HEK293 (cell line): ENCODE measurements around the gene NEGR1.

ENCODE experiments used
- CTCF ChIA-PET: fragments of 350-600 bp; formaldehyde crosslinking; extraction: SDS; loops from one replicate; lab custom pipeline; 2021; ENCODE audit warnings: antibody characterized with exemption; lab: Yijun Ruan, JAX
- POLR2A ChIA-PET: fragments of 300-600 bp; formaldehyde crosslinking; extraction: SDS; loops from one replicate; lab custom pipeline; 2020; ENCODE audit warnings: antibody characterized with exemption, inconsistent platforms; lab: Yijun Ruan, JAX
- H3K27ac ChIP-seq: fragments of 200-500 bp; sonication (Bioruptor generic); 2 replicates; pipeline ENCODE4 v1.5.1; 2014; ENCODE audit warnings: low read depth, low read length, control low read depth, inconsistent platforms; ENCODE audit errors: extremely low read depth
- H3K36me3 ChIP-seq, 2 experiments: fragments of 200-500 bp in 1 of 2; sonication (Bioruptor generic) in 1 of 2; 1 replicate in 1 of 2; 2 replicates in 1 of 2; pipeline ENCODE4 v1.5.1; 2014 to 2017; ENCODE audit warnings: inconsistent platforms in 2 of 2, low read length in 2 of 2; ENCODE audit not compliant: control insufficient read depth in 2 of 2, insufficient read depth in 1 of 2
- H3K4me1 ChIP-seq: fragments of 200-500 bp; sonication (Bioruptor generic); 2 replicates; pipeline ENCODE4 v1.5.1; 2014; ENCODE audit warnings: mild to moderate bottlenecking, low read length, inconsistent platforms; ENCODE audit not compliant: control insufficient read depth, insufficient read depth
- H3K4me3 ChIP-seq: 2 replicates; pipeline ENCODE4 v1.5.1; 2011; ENCODE audit warnings: low read depth, mild to moderate bottlenecking, control low read depth, low read length, moderate library complexity
- H3K9me3 ChIP-seq: fragments of 200-500 bp; sonication (Bioruptor generic); 2 replicates; pipeline ENCODE4 v1.5.1; 2014; ENCODE audit warnings: low read depth, low read length, inconsistent platforms; ENCODE audit not compliant: control insufficient read depth, insufficient read depth
- MEIS1 ChIP-seq: sonication (generic); formaldehyde crosslinking; IDR thresholded peaks from 2 replicates; pipeline ENCODE4 v1.8.1; 2022; ENCODE audit warnings: missing genetic modification reagents, mild to moderate bottlenecking, borderline replicate concordance
- PATZ1 ChIP-seq: fragments of 450-650 bp; formaldehyde crosslinking; IDR thresholded peaks from 2 replicates; pipeline ENCODE4 v1.5.1; 2016; ENCODE audit warnings: missing biosample characterization, missing genetic modification characterization
- PBX3 ChIP-seq: sonication (generic); formaldehyde crosslinking; IDR thresholded peaks from 2 replicates; pipeline ENCODE4 v1.8.1; 2022; ENCODE audit warnings: mild to moderate bottlenecking, moderate library complexity, missing genetic modification reagents
- TRIM28 ChIP-seq: IDR thresholded peaks from 2 replicates; pipeline ENCODE4 v1.6.1; 2011; ENCODE audit warnings: low read length, control low read depth, borderline replicate concordance
- ZBTB11 ChIP-seq: fragments of 450-650 bp; formaldehyde crosslinking; conservative IDR thresholded peaks from 2 replicates; pipeline ENCODE4 v1.5.1; 2016; ENCODE audit warnings: low read depth, missing biosample characterization, missing genetic modification characterization
- ZBTB49 ChIP-seq: fragments of 450-650 bp; formaldehyde crosslinking; IDR thresholded peaks from 2 replicates; pipeline ENCODE4 v1.5.1; 2016; ENCODE audit warnings: missing biosample characterization, missing genetic modification characterization, low read depth
- ZBTB8A ChIP-seq: fragments of 450-650 bp; formaldehyde crosslinking; IDR thresholded peaks from 2 replicates; pipeline ENCODE4 v1.5.1; 2016; ENCODE audit warnings: missing biosample characterization, missing genetic modification characterization
- ZFP41 ChIP-seq: fragments of 450-650 bp; formaldehyde crosslinking; IDR thresholded peaks from 2 replicates; pipeline ENCODE4 v1.5.1; 2016; ENCODE audit warnings: missing biosample characterization, missing genetic modification characterization, borderline replicate concordance
- ZNF138 ChIP-seq: fragments of 450-650 bp; formaldehyde crosslinking; IDR thresholded peaks from 2 replicates; pipeline ENCODE4 v1.5.1; 2016; ENCODE audit warnings: missing biosample characterization, missing genetic modification characterization, borderline replicate concordance
- ZNF157 ChIP-seq: fragments of 450-650 bp; formaldehyde crosslinking; IDR thresholded peaks from 2 replicates; pipeline ENCODE4 v1.5.1; 2016; ENCODE audit warnings: missing biosample characterization, missing genetic modification characterization
- ZNF223 ChIP-seq: fragments of 450-650 bp; formaldehyde crosslinking; IDR thresholded peaks from 2 replicates; pipeline ENCODE4 v1.5.1; 2016; ENCODE audit warnings: missing biosample characterization, missing genetic modification characterization
- ZNF239 ChIP-seq: fragments of 450-650 bp; formaldehyde crosslinking; IDR thresholded peaks from 2 replicates; pipeline ENCODE4 v1.5.1; 2016; ENCODE audit warnings: missing biosample characterization, missing genetic modification characterization
- ZNF274 ChIP-seq, 2 experiments: fragments of 200-500 bp in 1 of 2; fragments of 450-650 bp in 1 of 2; sonication (Bioruptor generic) in 1 of 2; formaldehyde crosslinking in 1 of 2; IDR thresholded peaks; 2 replicates each; pipeline versions ENCODE4 v1.5.1 to v1.6.1; 2014 to 2016; ENCODE audit warnings: borderline replicate concordance in 1 of 2, inconsistent platforms in 1 of 2, low read length in 1 of 2, missing biosample characterization in 1 of 2, missing genetic modification characterization in 1 of 2
- ZNF311 ChIP-seq: fragments of 450-650 bp; formaldehyde crosslinking; IDR thresholded peaks from 2 replicates; pipeline ENCODE4 v1.5.1; 2017; ENCODE audit warnings: missing biosample characterization, missing genetic modification characterization, borderline replicate concordance
- ZNF362 ChIP-seq: fragments of 450-650 bp; formaldehyde crosslinking; IDR thresholded peaks from 2 replicates; pipeline ENCODE4 v1.5.1; 2016; ENCODE audit warnings: missing biosample characterization, missing genetic modification characterization
- ZNF366 ChIP-seq: fragments of 450-650 bp; formaldehyde crosslinking; conservative IDR thresholded peaks from 2 replicates; pipeline ENCODE4 v1.5.1; 2016; ENCODE audit warnings: missing biosample characterization, missing genetic modification characterization
- ZNF416 ChIP-seq: fragments of 450-650 bp; formaldehyde crosslinking; IDR thresholded peaks from 2 replicates; pipeline ENCODE4 v1.5.1; 2016; ENCODE audit warnings: missing biosample characterization, missing genetic modification characterization
- ZNF423 ChIP-seq: fragments of 450-650 bp; formaldehyde crosslinking; IDR thresholded peaks from 2 replicates; pipeline ENCODE4 v1.5.1; 2016; ENCODE audit warnings: missing biosample characterization, missing genetic modification characterization
- ZNF510 ChIP-seq: fragments of 450-650 bp; formaldehyde crosslinking; IDR thresholded peaks from 2 replicates; pipeline ENCODE4 v1.5.1; 2018; ENCODE audit warnings: mild to moderate bottlenecking, missing genetic modification characterization, missing biosample characterization; ENCODE audit not compliant: insufficient replicate concordance
- ZNF621 ChIP-seq: fragments of 450-650 bp; formaldehyde crosslinking; IDR thresholded peaks from 2 replicates; pipeline ENCODE4 v1.5.1; 2017; ENCODE audit warnings: missing biosample characterization, missing genetic modification characterization
- ZNF645 ChIP-seq: fragments of 450-650 bp; formaldehyde crosslinking; IDR thresholded peaks from 2 replicates; pipeline ENCODE4; 2016; ENCODE audit warnings: missing biosample characterization, missing genetic modification characterization
- ZNF776 ChIP-seq: fragments of 450-650 bp; formaldehyde crosslinking; IDR thresholded peaks from 2 replicates; pipeline ENCODE4 v1.5.0; 2017; ENCODE audit warnings: missing biosample characterization, missing genetic modification characterization, borderline replicate concordance
- ZNF785 ChIP-seq: fragments of 450-650 bp; formaldehyde crosslinking; IDR thresholded peaks from 2 replicates; pipeline ENCODE4 v1.5.1; 2016; ENCODE audit warnings: missing biosample characterization, missing genetic modification characterization

NEGR1 gene

GRCh38 chr1:71738256-71738655 lies 544.1 kb downstream of the NEGR1 start (continued):
- TF ChIP-seq ZNF362 (tag by site-specific recombination) (no peak), ZNF776 (tag by site-specific recombination) (no peak), TRIM28 (no peak), ZNF621 (no peak), ZBTB8A (tag by site-specific recombination) (no peak), ZFP41 (tag by site-specific recombination) (no peak), ZBTB11 (tag by site-specific recombination) (no peak), ZNF423 (tag by site-specific recombination) (no peak), ZNF157 (tag by site-specific recombination) (no peak), ZNF223 (tag by site-specific recombination) (no peak), PBX3 (no peak), ZNF138 (no peak)
- TF ChIP-seq, all 188 proteins: peak for 0

- CTCF ChIA-PET: no interaction called here
- POLR2A ChIA-PET: no interaction called here
These were observed 544.6 kb downstream of the NEGR1 start for GRCh38 chr1:71737768-71738167.

GRCh38 chr1:71733121-71733520 lies 549.2 kb downstream of the NEGR1 start:
- ChIA-PET CTCF (no interaction called here), POLR2A (no interaction called here)
- Histone ChIP-seq H3K36me3 (no peaks in the 10 kb centered on the region), H3K27ac (no peak overlapping the region), H3K9me3 (no peaks in the 10 kb centered on the region), H3K4me1 (no peaks in the 10 kb centered on the region), H3K4me3 (no peak overlapping the region)
- TF ChIP-seq ZNF645 (tag by site-specific recombination) (no peak), PATZ1 (tag by site-specific recombination) (no peak), ZBTB49 (no peak), ZNF785 (no peak), ZNF366 (no peak), ZNF239 (no peak), ZNF416 (tag by site-specific recombination) (no peak), ZNF311 (tag by site-specific recombination) (no peak), ZNF274 (IDR thresholded peaks at IDR 0.05; ENCODE audit: low read length) (no peak), ZNF274 (tag by site-specific recombination; IDR thresholded peaks at IDR 0.05; ENCODE audit: borderline replicate concordance) (no peak), MEIS1 (no peak), TRIM28 (no peak)

More at GRCh38 chr1:71737768-71738167, 544.6 kb downstream of the NEGR1 start:
- Histone ChIP-seq H3K27ac (no peak overlapping the region), H3K36me3 (no peaks in the 10 kb centered on the region), H3K4me3 (no peak overlapping the region), H3K4me1 (no peaks in the 10 kb centered on the region)
- no peak for TF ChIP-seq ZNF510 (tag by site-specific recombination)
- TF ChIP-seq, all 188 proteins: peak for 0
- no peaks in the 10 kb centered on the region for H3K9me3 ChIP-seq
